Measurements from ENCODE around the gene KIF26A. TPM values are rescaled to one million over a fixed set of nuclear protein-coding genes. Genes with fewer than 3 reads are reported as not detected.

The KIF26A gene
- polyA plus RNA-seq, 1 of the 3 experiments (the other 2 are of a cell fraction): 1.7 TPM

DNA sequence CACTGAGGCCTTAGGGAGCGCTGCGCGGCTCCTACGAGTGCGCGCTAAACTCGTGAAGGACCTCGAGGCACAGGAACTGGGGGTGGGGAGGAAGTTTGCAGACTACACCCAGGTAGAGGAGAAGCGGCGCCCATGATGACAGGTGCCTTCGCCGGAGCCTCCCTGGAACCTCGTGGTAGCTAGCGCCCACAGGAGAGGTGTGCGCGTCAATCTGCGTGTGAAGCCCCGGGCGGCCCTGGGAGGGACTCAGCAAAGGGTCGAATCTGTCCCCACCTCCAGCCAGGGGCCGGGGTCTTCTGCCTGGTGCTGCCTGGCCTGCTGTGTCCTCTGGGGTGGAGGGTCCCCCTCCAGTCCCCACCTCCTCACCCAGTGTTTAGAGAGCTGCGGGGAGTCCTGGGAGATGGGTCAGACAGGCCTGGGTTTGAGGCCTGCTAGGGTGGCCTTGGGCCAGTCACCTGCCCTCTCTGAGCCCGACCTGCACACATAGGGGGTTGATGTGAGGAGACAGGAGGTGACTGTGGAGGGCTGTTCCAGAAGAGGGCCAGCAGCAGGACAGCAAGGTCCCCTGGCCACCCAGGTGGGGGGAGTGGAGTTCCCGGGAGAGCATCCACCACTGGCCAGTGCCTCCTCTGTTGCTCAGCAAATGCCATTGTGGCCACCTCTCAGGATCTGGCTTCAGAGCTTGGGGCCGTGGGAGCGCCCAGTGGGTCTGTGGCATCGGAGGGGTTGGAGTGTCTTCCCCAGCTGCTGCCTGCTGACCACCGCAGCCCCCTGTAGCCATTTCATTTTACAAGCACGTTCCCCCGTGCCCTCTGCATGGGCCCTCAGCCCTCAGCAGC is 20.2 kb upstream of the KIF26A start:
- WGBS (ENCODE audit: low lambda C conversion rate): 87% methylated on average over 24 of the region's 30 CpGs
- TF ChIP-seq GABPA (IDR thresholded peaks at IDR 0.05; ENCODE audit: low read depth) (no peak), TEAD4 (IDR thresholded peaks at IDR 0.05; ENCODE audit: borderline replicate concordance, insufficient read depth) (no peak), NFIC (IDR thresholded peaks at IDR 0.05; ENCODE audit: borderline replicate concordance) (no peak), RAD21 (IDR thresholded peaks at IDR 0.05; ENCODE audit: low read length) (no peak), SMC3 (IDR thresholded peaks at IDR 0.05; ENCODE audit: low read depth, low read length) (no peak), NRF1 (IDR thresholded peaks at IDR 0.05; ENCODE audit: low read depth, low read length) (no peak), CHD2 (IDR thresholded peaks at IDR 0.05; ENCODE audit: low read length, partially characterized antibody) (no peak), POLR2AphosphoS5 (IDR thresholded peaks at IDR 0.05; ENCODE audit: low read depth, low read length) (no peak), FOXJ3 (CRISPR knock-in tag; IDR thresholded peaks at IDR 0.05) (no peak)
- TF ChIP-seq, protein P1, sequence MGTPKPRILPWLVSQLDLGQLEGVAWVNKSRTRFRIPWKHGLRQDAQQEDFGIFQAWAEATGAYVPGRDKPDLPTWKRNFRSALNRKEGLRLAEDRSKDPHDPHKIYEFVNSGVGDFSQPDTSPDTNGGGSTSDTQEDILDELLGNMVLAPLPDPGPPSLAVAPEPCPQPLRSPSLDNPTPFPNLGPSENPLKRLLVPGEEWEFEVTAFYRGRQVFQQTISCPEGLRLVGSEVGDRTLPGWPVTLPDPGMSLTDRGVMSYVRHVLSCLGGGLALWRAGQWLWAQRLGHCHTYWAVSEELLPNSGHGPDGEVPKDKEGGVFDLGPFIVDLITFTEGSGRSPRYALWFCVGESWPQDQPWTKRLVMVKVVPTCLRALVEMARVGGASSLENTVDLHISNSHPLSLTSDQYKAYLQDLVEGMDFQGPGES (IDR thresholded peaks at IDR 0.05; ENCODE audit: low read depth, low read length): no peak
- TF ChIP-seq, protein P2, sequence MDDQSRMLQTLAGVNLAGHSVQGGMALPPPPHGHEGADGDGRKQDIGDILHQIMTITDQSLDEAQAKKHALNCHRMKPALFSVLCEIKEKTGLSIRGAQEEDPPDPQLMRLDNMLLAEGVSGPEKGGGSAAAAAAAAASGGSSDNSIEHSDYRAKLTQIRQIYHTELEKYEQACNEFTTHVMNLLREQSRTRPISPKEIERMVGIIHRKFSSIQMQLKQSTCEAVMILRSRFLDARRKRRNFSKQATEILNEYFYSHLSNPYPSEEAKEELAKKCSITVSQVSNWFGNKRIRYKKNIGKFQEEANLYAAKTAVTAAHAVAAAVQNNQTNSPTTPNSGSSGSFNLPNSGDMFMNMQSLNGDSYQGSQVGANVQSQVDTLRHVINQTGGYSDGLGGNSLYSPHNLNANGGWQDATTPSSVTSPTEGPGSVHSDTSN (IDR thresholded peaks at IDR 0.05): no peak
- TF ChIP-seq, protein P3, sequence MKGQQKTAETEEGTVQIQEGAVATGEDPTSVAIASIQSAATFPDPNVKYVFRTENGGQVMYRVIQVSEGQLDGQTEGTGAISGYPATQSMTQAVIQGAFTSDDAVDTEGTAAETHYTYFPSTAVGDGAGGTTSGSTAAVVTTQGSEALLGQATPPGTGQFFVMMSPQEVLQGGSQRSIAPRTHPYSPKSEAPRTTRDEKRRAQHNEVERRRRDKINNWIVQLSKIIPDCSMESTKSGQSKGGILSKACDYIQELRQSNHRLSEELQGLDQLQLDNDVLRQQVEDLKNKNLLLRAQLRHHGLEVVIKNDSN (IDR thresholded peaks at IDR 0.05; ENCODE audit: borderline replicate concordance, low read depth): no peak
- TF ChIP-seq, protein P4, sequence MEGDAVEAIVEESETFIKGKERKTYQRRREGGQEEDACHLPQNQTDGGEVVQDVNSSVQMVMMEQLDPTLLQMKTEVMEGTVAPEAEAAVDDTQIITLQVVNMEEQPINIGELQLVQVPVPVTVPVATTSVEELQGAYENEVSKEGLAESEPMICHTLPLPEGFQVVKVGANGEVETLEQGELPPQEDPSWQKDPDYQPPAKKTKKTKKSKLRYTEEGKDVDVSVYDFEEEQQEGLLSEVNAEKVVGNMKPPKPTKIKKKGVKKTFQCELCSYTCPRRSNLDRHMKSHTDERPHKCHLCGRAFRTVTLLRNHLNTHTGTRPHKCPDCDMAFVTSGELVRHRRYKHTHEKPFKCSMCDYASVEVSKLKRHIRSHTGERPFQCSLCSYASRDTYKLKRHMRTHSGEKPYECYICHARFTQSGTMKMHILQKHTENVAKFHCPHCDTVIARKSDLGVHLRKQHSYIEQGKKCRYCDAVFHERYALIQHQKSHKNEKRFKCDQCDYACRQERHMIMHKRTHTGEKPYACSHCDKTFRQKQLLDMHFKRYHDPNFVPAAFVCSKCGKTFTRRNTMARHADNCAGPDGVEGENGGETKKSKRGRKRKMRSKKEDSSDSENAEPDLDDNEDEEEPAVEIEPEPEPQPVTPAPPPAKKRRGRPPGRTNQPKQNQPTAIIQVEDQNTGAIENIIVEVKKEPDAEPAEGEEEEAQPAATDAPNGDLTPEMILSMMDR (IDR thresholded peaks at IDR 0.05): no peak
- TF ChIP-seq, protein P5, sequence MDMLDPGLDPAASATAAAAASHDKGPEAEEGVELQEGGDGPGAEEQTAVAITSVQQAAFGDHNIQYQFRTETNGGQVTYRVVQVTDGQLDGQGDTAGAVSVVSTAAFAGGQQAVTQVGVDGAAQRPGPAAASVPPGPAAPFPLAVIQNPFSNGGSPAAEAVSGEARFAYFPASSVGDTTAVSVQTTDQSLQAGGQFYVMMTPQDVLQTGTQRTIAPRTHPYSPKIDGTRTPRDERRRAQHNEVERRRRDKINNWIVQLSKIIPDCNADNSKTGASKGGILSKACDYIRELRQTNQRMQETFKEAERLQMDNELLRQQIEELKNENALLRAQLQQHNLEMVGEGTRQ (IDR thresholded peaks at IDR 0.05; ENCODE audit: borderline replicate concordance, low read depth, low read length): no peak

More for the DNA sequence above, 20.2 kb upstream of the KIF26A start:
- no peaks in the 10 kb centered on the region for H3K9me3 ChIP-seq
- H3K79me2 ChIP-seq (ENCODE audit: insufficient read depth): no peaks in the 10 kb centered on the region
- H2AFZ ChIP-seq (ENCODE audit: low read depth): no peak overlapping the region
- POLR2A ChIA-PET: no interaction called here
- no peaks in the 10 kb centered on the region for H3K4me1 ChIP-seq (ENCODE audit: control insufficient read depth in 1 of 2, insufficient read depth in 2 of 2, low read depth in 1 of 2, low read length in 1 of 2)
- H3K9ac ChIP-seq: no peak overlapping the region
- H4K20me1 ChIP-seq (ENCODE audit: insufficient read depth): no peaks in the 10 kb centered on the region
- no peak overlapping the region for H3K4me2 ChIP-seq
- H3K27me3 ChIP-seq (ENCODE audit: insufficient read depth): no peaks in the 10 kb centered on the region
- no peaks in the 10 kb centered on the region for H3F3A ChIP-seq (replicated peaks; ENCODE audit: insufficient read depth)
- CTCF ChIA-PET: interaction anchor here (1.3 to 5.0 kb wide), 3 partner anchors 12 to 40 kb away, joined by 3 to 30 read pairs (median 22); no protein-coding TSS in a partner anchor
- no peak overlapping the region for H3K4me3 ChIP-seq (ENCODE audit: low read depth in 2 of 2, low read length in 1 of 2)
- DNase-seq: peak; percentile 22
- H3K27ac ChIP-seq (ENCODE audit: low read depth in 2 of 2, low read length in 1 of 2): no peak overlapping the region
- H3K36me3 ChIP-seq (replicated peaks in 1 of 2; ENCODE audit: control insufficient read depth in 1 of 2, insufficient read depth in 2 of 2, low read length in 1 of 2): no peaks in the 10 kb centered on the region
- no peaks in the 10 kb centered on the region for H3K9me2 ChIP-seq

All from SK-N-SH (cell line).